GM12878 (cell line): ENCODE measurements around the gene CACNA1E. TPM values are rescaled to one million over a fixed set of nuclear protein-coding genes. Genes with fewer than 3 reads are reported as not detected.

ENCODE experiments used
- ATAC-seq: fragments of 200-7000 bp; cut with Tn5 transposase; 3 replicates; pipeline ENCODE4 v1.9.1; 2020; ENCODE audit warnings: mild to moderate bottlenecking, moderate library complexity
- BruUV-seq: library from RNA; stranded (reverse); fragments of 400-500 nt; replicated peaks from 2 replicates; lab custom pipeline; 2021; lab: Mats Ljungman, UMichigan
- CTCF ChIA-PET: fragments of 300-600 bp; sonication (Branson Sonifier 250); formaldehyde crosslinking; extraction: SDS; loops from one replicate; lab custom pipeline; 2021; ENCODE audit warnings: inconsistent platforms; lab: Yijun Ruan, JAX
- POLR2A ChIA-PET: fragments of 350-600 bp; formaldehyde crosslinking; extraction: SDS; loops from one replicate; lab custom pipeline; 2021; ENCODE audit warnings: inconsistent platforms; lab: Charles Lee
- RAD21 ChIA-PET: fragments of 300-600 bp; sonication (Branson Sonifier 250); formaldehyde crosslinking; loops from one replicate; lab custom pipeline; 2023; ENCODE audit warnings: antibody characterized with exemption; ENCODE audit not compliant: unreplicated experiment; lab: Charles Lee
- SMC1A ChIA-PET: fragments of 300-600 bp; sonication (Branson Sonifier 250); formaldehyde crosslinking; loops from one replicate; lab custom pipeline; 2023; ENCODE audit not compliant: unreplicated experiment, uncharacterized antibody; lab: Charles Lee
- DNase-seq: peaks from one replicate; pipeline ENCODE4 v3.0.0-alpha.2; 2011; ENCODE audit warnings: low read depth, low spot score
- FAIRE-seq: peaks from 3 replicates; lab custom pipeline; 2011; peaks lifted over from hg19 to GRCh38; lab: Jason Lieb, UNC
- H2AFZ ChIP-seq: 2 replicates; pipeline ENCODE4 v1.6.0; 2011; ENCODE audit warnings: low read depth, low read length, control low read depth; ENCODE audit not compliant: control insufficient read depth
- H3K27ac ChIP-seq: 2 replicates; pipeline ENCODE4 v1.5.1; 2011; ENCODE audit warnings: control low read depth; ENCODE audit not compliant: control insufficient read depth, insufficient read depth
- H3K27me3 ChIP-seq, 2 experiments: replicated peaks in 1 of 2; 2 replicates each; pipeline versions ENCODE4 v1.6.0 to v1.6.1; 2011; ENCODE audit warnings: low read length in 1 of 2; ENCODE audit not compliant: control insufficient read depth in 2 of 2, insufficient read depth in 2 of 2
- H3K36me3 ChIP-seq, 2 experiments: 2 replicates each; pipeline ENCODE4 v1.5.1; 2011; ENCODE audit warnings: low read length in 1 of 2; ENCODE audit not compliant: control insufficient read depth in 2 of 2, insufficient read depth in 2 of 2
- H3K4me1 ChIP-seq: 2 replicates; pipeline ENCODE4 v1.6.1; 2011; ENCODE audit warnings: mild to moderate bottlenecking, low read length, moderate library complexity, mixed read lengths; ENCODE audit not compliant: control insufficient read depth, insufficient read depth
- H3K4me2 ChIP-seq: 2 replicates; pipeline ENCODE4 v1.6.0; 2011; ENCODE audit warnings: control low read depth; ENCODE audit not compliant: control insufficient read depth, insufficient read depth
- H3K4me3 ChIP-seq: fragments of 200-600 bp; sonication (generic); 2 replicates; pipeline ENCODE4 v1.5.1; 2016
- H3K79me2 ChIP-seq: 2 replicates; pipeline ENCODE4 v1.6.0; 2011; ENCODE audit warnings: low read length; ENCODE audit not compliant: control insufficient read depth, insufficient read depth
- H3K9ac ChIP-seq: 2 replicates; pipeline ENCODE4 v1.8.0; 2011; ENCODE audit warnings: low read length, control low read depth, mixed read lengths; ENCODE audit not compliant: control insufficient read depth, insufficient read depth
- H3K9me3 ChIP-seq: replicated peaks from 3 replicates; pipeline ENCODE4 v1.5.1; 2011; ENCODE audit warnings: mild to moderate bottlenecking, low read length; ENCODE audit not compliant: control insufficient read depth, insufficient read depth
- H4K20me1 ChIP-seq: 2 replicates; pipeline ENCODE4 v1.6.0; 2011; ENCODE audit not compliant: control insufficient read depth, insufficient read depth
- BACH1 ChIP-seq: fragments of 450-650 bp; IDR thresholded peaks from 2 replicates; pipeline ENCODE4 v1.6.1; 2017; ENCODE audit warnings: mild to moderate bottlenecking, borderline replicate concordance
- CHD4 ChIP-seq: fragments of 200-600 bp; sonication (generic); IDR thresholded peaks from 2 replicates; pipeline ENCODE4 v1.6.1; 2016; ENCODE audit warnings: mild to moderate bottlenecking
- GABPA ChIP-seq: IDR thresholded peaks from 2 replicates; pipeline ENCODE4 v1.6.1; 2014; ENCODE audit warnings: antibody characterized with exemption, low read depth, mild to moderate bottlenecking, inconsistent platforms
- IKZF1 ChIP-seq: fragments of 450-650 bp; conservative IDR thresholded peaks from 2 replicates; pipeline ENCODE4 v1.6.1; 2017; ENCODE audit warnings: antibody characterized with exemption, mild to moderate bottlenecking
- MAX ChIP-seq: IDR thresholded peaks from 2 replicates; pipeline ENCODE4 v1.6.1; 2012; ENCODE audit warnings: low read depth, low read length, improper control_type of control experiment
- POLR2A ChIP-seq: IDR thresholded peaks from 2 replicates; pipeline ENCODE4 v1.6.1; 2011; ENCODE audit warnings: low read depth, mild to moderate bottlenecking, low read length
- RB1 ChIP-seq: fragments of 450-650 bp; formaldehyde crosslinking; IDR thresholded peaks from 2 replicates; pipeline ENCODE4 v1.6.1; 2017; ENCODE audit warnings: mild to moderate bottlenecking, borderline replicate concordance
- RUNX3 ChIP-seq: IDR thresholded peaks from 2 replicates; pipeline ENCODE4 v1.6.1; 2012; ENCODE audit warnings: low read length, inconsistent platforms
- SMAD1 ChIP-seq: fragments of 450-650 bp; IDR thresholded peaks from 2 replicates; pipeline ENCODE4 v1.6.1; 2018; ENCODE audit warnings: mild to moderate bottlenecking, low read depth; ENCODE audit not compliant: partially characterized antibody
- TCF3 ChIP-seq: IDR thresholded peaks from 2 replicates; pipeline ENCODE4 v1.6.1; 2012; ENCODE audit warnings: low read depth, mild to moderate bottlenecking, low read length, borderline replicate concordance; ENCODE audit not compliant: insufficient read depth
- ZBTB33 ChIP-seq: fragments of 450-650 bp; IDR thresholded peaks from 2 replicates; pipeline ENCODE4 v1.6.1; 2017; ENCODE audit warnings: mild to moderate bottlenecking
- ZNF217 ChIP-seq: fragments of 450-650 bp; IDR thresholded peaks from 2 replicates; pipeline ENCODE4 v1.6.1; 2017; ENCODE audit warnings: antibody characterized with exemption, mild to moderate bottlenecking
- WGBS: methylation state at CpG from one replicate; pipeline ENCODE4 v1.1.6; 2016; ENCODE audit warnings: low lambda C conversion rate; ENCODE audit not compliant: insufficient replicate concordance, insufficient coverage; ENCODE audit errors: missing lambda C conversion rate; 5-methylcytosine and 5-hydroxymethylcytosine counted together
- in situ Hi-C: fragments of 300-500 bp; cut with MboI; formaldehyde crosslinking; loops from 9 replicates; pipeline ENCODE4 v1.14.3; 2018; ENCODE audit warnings: mixed read lengths
- intact Hi-C: fragments of 100-400 bp; cut with micrococcal nuclease; formaldehyde crosslinking; loops from one replicate; pipeline ENCODE4 v1.14.2; 2022; ENCODE audit not compliant: unreplicated experiment
- polyA plus RNA-seq, 11 experiments: library from polyadenylated mRNA; depleted of rRNA in 4 of 11; unstranded in 6 of 11; stranded (reverse) in 5 of 11; fragments of >200 nt; fragmentation: Nextera tagmentation in 4 of 11; fragmentation: Illumina TruSeq in 1 of 11; extraction: Ambion mirVana in 4 of 11; extraction: Trizol in 1 of 11; gene quantifications; 1 replicate in 1 of 11; 2 replicates in 10 of 11; pipeline versions ENCODE4 v1.2.1 to v1.2.3, GENCODE V29; 2011 to 2016; ENCODE audit warnings: inconsistent platforms in 2 of 11, missing spikeins in 2 of 11, low read depth in 1 of 11
- total RNA-seq, 4 experiments: library from RNA; depleted of rRNA in 3 of 4; stranded (reverse); fragments of >200 nt in 3 of 4; fragmentation: Illumina TruSeq in 1 of 4; extraction: Trizol in 1 of 4; gene quantifications; 2 replicates each; pipeline versions ENCODE4 v1.2.1 to v1.2.3, GENCODE V29; 2013 to 2021

Gene CACNA1E
- total and polyA plus RNA-seq, 10 of the 15 experiments (the other 5 are each of a cell fraction or from before 2014, with no cell fraction given), result 0.57 to 22.0 (median 8.5) TPM

- ChIA-PET RAD21 (no interaction called here), SMC1A (interaction anchor here (1.4 kb wide), 1 partner anchor 13 kb away, joined by 3 read pairs; no protein-coding TSS in a partner anchor), CTCF (no interaction called here), POLR2A (no interaction called here)
- Histone ChIP-seq H4K20me1 (no peaks in the 10 kb centered on the region), H3K27ac (no peak overlapping the region), H3K4me1 (no peaks in the 10 kb centered on the region), H3K4me2 (no peak overlapping the region), H3K4me3 (no peak overlapping the region), H2AFZ (no peak overlapping the region), H3K36me3 (peaks cover 0 to 7% of the 10 kb centered on the region in 2 experiments; a peak in 2 of 4 replicates), H3K9ac (no peak overlapping the region), H3K9me3 (no peaks in the 10 kb centered on the region), H3K79me2 (no peaks in the 10 kb centered on the region), H3K27me3 (no peaks in the 10 kb centered on the region)
- in situ Hi-C loops, result no loop called here
- FAIRE-seq (no peak), ATAC-seq (no peak), DNase-seq (no peak)
- BruUV-seq, result no TSS peak
- 69% methylated on average over 9 of the region's 9 CpGs for WGBS
- TF ChIP-seq SMAD1 (no peak), BACH1 (no peak), POLR2A (no peak), MAX (no peak), CHD4 (no peak), ZBTB33 (no peak), GABPA (no peak), TCF3 (no peak), ZNF217 (no peak), RUNX3 (no peak), RB1 (no peak), IKZF1 (no peak)
- intact Hi-C loops, result no loop called here
Observed at GRCh38 chr1:181712711-181713110, 229.4 kb downstream of the CACNA1E start.
